Osteoblast (primary cell): ENCODE measurements around the gene TBCD. TPM values are rescaled to one million over a fixed set of nuclear protein-coding genes. Genes with fewer than 3 reads are reported as not detected.

ENCODE experiments used
- DNase-seq: peaks from one replicate; pipeline ENCODE4 v3.0.0; 2011; ENCODE audit warnings: low spot score, mixed read lengths; ENCODE audit not compliant: insufficient read length; ENCODE audit errors: missing footprints
- H2AFZ ChIP-seq: 2 replicates; pipeline ENCODE4 v1.6.0; 2011; ENCODE audit warnings: mild to moderate bottlenecking, low read length
- H3K27ac ChIP-seq: 2 replicates; pipeline ENCODE4 v1.5.1; 2011; ENCODE audit warnings: mild to moderate bottlenecking, low read depth, low read length, moderate library complexity
- H3K27me3 ChIP-seq: 2 replicates; pipeline ENCODE4 v1.6.0; 2012; ENCODE audit warnings: mild to moderate bottlenecking, control low read depth, inconsistent platforms, low read length, moderate library complexity; ENCODE audit not compliant: insufficient read depth
- H3K36me3 ChIP-seq: 2 replicates; pipeline ENCODE4 v1.5.1; 2011; ENCODE audit warnings: mild to moderate bottlenecking, low read length, control low read depth, moderate library complexity; ENCODE audit not compliant: insufficient read depth
- H3K4me1 ChIP-seq: 2 replicates; pipeline ENCODE4 v1.5.1; 2011; ENCODE audit warnings: mild to moderate bottlenecking, low read length, control low read depth, moderate library complexity; ENCODE audit not compliant: insufficient read depth
- H3K4me2 ChIP-seq: 2 replicates; pipeline ENCODE4 v1.6.0; 2011; ENCODE audit warnings: mild to moderate bottlenecking, low read length; ENCODE audit not compliant: insufficient read depth
- H3K4me3 ChIP-seq: fragments of 200-600 bp; sonication (generic); 3 replicates; pipeline ENCODE4 v1.5.1; 2012; ENCODE audit warnings: mild to moderate bottlenecking, low read length, inconsistent platforms; ENCODE audit not compliant: insufficient read depth
- H3K79me2 ChIP-seq: 2 replicates; pipeline ENCODE4 v1.6.0; 2012; ENCODE audit warnings: mild to moderate bottlenecking, low read length, control low read depth, inconsistent platforms; ENCODE audit not compliant: insufficient read depth
- H3K9me3 ChIP-seq: 2 replicates; pipeline ENCODE4 v1.5.1; 2011; ENCODE audit warnings: low read depth, low read length, control low read depth
- H4K20me1 ChIP-seq: 2 replicates; pipeline ENCODE4 v1.6.0; 2012; ENCODE audit warnings: mild to moderate bottlenecking, low read length, control low read depth; ENCODE audit not compliant: insufficient read depth
- total RNA-seq: library from RNA; depleted of rRNA; stranded (reverse); fragments of >200 nt; gene quantifications from 2 replicates; pipeline ENCODE4 v1.2.3, GENCODE V29; 2012
- TF ChIP-seq, protein P1 (sequence below): IDR thresholded peaks from 2 replicates; pipeline ENCODE4 v1.5.1; 2011; ENCODE audit warnings: mild to moderate bottlenecking, low read depth, low read length, moderate library complexity; ENCODE audit errors: extremely low read depth

TBCD gene
- total RNA-seq, 1 donor, result 29.0 TPM

DNA sequence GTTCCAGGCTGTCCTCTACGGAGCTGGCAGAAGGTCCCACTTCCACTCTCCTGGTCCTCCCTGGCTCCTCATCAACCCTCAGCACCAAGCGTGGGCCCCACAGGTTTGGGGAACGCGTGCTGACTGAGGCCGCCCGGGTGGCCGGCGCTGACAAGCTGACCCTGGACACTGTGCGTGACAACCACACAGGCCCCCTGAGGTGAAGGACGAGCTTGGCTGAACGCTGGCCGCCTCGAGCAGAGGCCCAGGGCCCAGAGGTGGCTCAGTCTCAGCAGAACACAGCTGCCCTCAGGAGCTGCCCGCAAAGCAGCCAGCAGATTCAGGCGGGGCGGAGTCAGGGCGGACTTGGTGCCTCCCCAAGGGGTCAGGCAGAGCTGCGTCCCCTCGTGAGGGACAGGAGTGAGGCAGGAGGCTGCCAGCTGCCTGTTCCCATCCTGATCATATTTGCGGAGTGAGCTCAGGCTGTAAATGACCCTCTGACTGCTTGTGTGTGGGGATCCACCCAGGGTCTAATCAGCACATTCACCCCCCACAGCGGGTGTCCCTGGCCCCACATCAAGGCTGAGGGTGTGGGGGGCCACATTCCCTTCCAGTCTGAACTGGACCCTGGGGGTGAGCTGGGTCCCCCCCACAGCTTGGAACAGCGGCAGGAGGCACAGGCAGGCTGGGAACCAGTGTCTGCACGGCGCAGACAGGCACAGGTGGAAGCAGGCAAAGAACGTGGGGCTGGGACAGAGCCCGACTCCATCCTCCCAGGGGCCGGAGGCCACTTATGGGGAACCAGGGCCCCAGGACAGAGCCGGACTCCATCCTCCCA lies 222.5 kb downstream of the TBCD start:
- H3K36me3 ChIP-seq, result no peaks in the 10 kb centered on the region
- TF ChIP-seq, protein P1, sequence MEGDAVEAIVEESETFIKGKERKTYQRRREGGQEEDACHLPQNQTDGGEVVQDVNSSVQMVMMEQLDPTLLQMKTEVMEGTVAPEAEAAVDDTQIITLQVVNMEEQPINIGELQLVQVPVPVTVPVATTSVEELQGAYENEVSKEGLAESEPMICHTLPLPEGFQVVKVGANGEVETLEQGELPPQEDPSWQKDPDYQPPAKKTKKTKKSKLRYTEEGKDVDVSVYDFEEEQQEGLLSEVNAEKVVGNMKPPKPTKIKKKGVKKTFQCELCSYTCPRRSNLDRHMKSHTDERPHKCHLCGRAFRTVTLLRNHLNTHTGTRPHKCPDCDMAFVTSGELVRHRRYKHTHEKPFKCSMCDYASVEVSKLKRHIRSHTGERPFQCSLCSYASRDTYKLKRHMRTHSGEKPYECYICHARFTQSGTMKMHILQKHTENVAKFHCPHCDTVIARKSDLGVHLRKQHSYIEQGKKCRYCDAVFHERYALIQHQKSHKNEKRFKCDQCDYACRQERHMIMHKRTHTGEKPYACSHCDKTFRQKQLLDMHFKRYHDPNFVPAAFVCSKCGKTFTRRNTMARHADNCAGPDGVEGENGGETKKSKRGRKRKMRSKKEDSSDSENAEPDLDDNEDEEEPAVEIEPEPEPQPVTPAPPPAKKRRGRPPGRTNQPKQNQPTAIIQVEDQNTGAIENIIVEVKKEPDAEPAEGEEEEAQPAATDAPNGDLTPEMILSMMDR, result no peak
- H4K20me1 ChIP-seq, result no peaks in the 10 kb centered on the region
- H3K9me3 ChIP-seq, result no peaks in the 10 kb centered on the region
- no peak overlapping the region for H3K4me2 ChIP-seq
- no peaks in the 10 kb centered on the region for H3K27me3 ChIP-seq
- no peak overlapping the region for H2AFZ ChIP-seq
- peak; percentile 52 for DNase-seq
- H3K4me1 ChIP-seq, result no peaks in the 10 kb centered on the region
- H3K79me2 ChIP-seq, result no peaks in the 10 kb centered on the region
- no peak overlapping the region for H3K27ac ChIP-seq
- H3K4me3 ChIP-seq, result no peak overlapping the region

DNA sequence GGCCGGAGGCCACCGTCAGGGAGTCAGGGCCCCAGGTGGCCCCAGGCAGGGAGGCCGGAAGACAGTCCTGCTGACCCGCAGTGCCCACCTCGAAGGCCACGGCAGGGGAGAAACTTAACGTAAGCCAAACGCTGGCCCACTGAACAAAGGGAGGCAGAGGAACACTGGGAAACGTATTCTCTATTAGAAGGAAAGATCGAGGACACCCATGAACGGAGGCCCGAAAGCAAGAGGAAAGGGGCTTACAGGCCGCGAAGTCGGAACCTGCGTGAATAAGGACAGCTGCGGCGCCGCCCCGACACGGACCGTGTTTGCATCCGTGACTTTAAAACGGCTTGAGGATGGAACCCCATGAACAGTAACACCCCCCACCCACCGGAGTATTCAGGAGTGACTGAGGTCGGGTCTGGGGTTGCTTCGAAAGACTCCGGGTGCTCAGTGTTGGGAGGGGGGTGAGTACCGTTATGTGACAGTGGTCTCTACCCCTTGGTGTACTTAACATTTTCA lies 225.2 kb downstream of the TBCD start:
- TF ChIP-seq, protein P1, result no peak
- H3K36me3 ChIP-seq, result no peaks in the 10 kb centered on the region
- no peak overlapping the region for H3K27ac ChIP-seq
- H3K4me1 ChIP-seq, result no peaks in the 10 kb centered on the region
- no peaks in the 10 kb centered on the region for H4K20me1 ChIP-seq
- H3K4me2 ChIP-seq, result no peak overlapping the region
- no peak overlapping the region for H3K4me3 ChIP-seq
- no peaks in the 10 kb centered on the region for H3K79me2 ChIP-seq
- H3K9me3 ChIP-seq, result no peaks in the 10 kb centered on the region
- no peaks in the 10 kb centered on the region for H3K27me3 ChIP-seq
- no peak for DNase-seq
- H2AFZ ChIP-seq, result no peak overlapping the region

DNA sequence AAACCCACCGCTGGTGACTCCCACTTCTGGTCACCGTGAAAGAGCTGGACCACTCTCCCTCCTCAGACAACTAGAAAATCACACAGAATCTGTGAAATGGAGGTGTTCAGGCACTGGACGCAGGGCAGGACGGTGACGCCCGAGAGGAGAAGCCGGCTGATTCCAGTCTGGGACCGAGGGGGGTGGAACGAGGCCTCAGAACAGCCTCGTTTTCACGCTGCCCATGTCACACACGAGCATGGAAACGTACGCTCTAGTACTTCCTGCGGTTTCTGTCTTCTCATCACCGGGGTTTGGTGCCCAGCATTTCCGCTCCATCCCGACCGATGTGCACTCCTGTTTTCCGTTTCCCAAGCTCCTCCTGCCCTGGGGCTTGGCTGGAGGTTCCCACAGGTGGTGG lies 225.7 kb downstream of the TBCD start:
- no peaks in the 10 kb centered on the region for H3K4me1 ChIP-seq
- no peaks in the 10 kb centered on the region for H3K27me3 ChIP-seq
- no peaks in the 10 kb centered on the region for H4K20me1 ChIP-seq
- H2AFZ ChIP-seq, result no peak overlapping the region
- no peaks in the 10 kb centered on the region for H3K9me3 ChIP-seq
- H3K27ac ChIP-seq, result no peak overlapping the region
- H3K79me2 ChIP-seq, result no peaks in the 10 kb centered on the region
- no peaks in the 10 kb centered on the region for H3K36me3 ChIP-seq
- no peak overlapping the region for H3K4me2 ChIP-seq
- DNase-seq, result no peak
- H3K4me3 ChIP-seq, result no peak overlapping the region
- TF ChIP-seq, protein P1, result no peak

DNA sequence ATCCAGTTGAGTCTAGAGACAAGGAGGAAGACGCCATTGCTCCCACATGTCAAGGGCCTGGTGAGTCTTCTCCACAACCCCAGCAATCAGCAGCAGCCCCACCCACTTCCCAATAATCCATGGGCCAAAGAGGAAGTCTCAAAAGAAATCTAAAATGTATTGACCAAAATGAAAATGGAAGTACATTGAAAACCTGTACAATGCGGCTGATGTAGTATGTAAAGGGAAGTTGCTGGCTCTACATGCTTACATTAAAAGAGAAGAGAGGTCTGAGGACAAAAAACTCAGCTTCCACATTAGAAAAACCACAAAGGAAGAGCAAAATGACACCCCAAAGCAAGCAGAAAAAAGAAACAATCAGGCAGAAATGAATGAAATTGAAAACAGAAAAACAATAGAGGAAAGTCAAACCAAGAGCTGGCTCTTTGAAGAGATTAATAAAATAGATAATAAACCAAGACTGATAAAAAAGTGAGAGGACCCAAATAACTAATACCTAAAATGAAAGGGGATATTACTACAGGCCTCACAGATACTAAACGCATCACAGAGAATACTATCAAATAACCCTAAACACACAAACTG lies 227.0 kb downstream of the TBCD start:
- no peak for DNase-seq
- H3K4me1 ChIP-seq, result no peaks in the 10 kb centered on the region
- no peaks in the 10 kb centered on the region for H3K27me3 ChIP-seq
- no peak overlapping the region for H3K4me2 ChIP-seq
- H3K27ac ChIP-seq, result no peak overlapping the region
- H3K4me3 ChIP-seq, result no peak overlapping the region
- no peaks in the 10 kb centered on the region for H3K9me3 ChIP-seq
- H4K20me1 ChIP-seq, result no peaks in the 10 kb centered on the region
- H3K36me3 ChIP-seq, result no peaks in the 10 kb centered on the region
- TF ChIP-seq, protein P1, result no peak
- no peaks in the 10 kb centered on the region for H3K79me2 ChIP-seq
- H2AFZ ChIP-seq, result no peak overlapping the region
